ENCODE data around the gene RTBDN. TPM values are rescaled to one million over a fixed set of nuclear protein-coding genes. Genes with fewer than 3 reads are reported as not detected.

RTBDN gene
- total RNA-seq, 2 donors from 2014 or later, result not detected

- H3K27me3 Mint-ChIP-seq, result no peaks in the 10 kb centered on the region
- peak overlapping the region; percentile 91 for H3K4me3 Mint-ChIP-seq
- no peak for DNase-seq
- H3K36me3 Mint-ChIP-seq (ENCODE audit: low read depth), result no peaks in the 10 kb centered on the region
- peaks cover 21% of the 10 kb centered on the region for H3K4me1 Mint-ChIP-seq
- H3K9me3 ChIP-seq (ENCODE audit: control insufficient read depth, low read length, poor library complexity, severe bottlenecking), result no peaks in the 10 kb centered on the region
- H3K27ac Mint-ChIP-seq, result no peak overlapping the region
- ATAC-seq, result no peak
These were observed 50.5 kb downstream of the RTBDN start for GRCh38 chr19:12783849-12784393.

- H3K9me3 ChIP-seq (ENCODE audit: control insufficient read depth, low read length, poor library complexity, severe bottlenecking), result no peaks in the 10 kb centered on the region
- Mint-ChIP-seq H3K4me3 (peak overlapping the region; percentile 91), H3K36me3 (ENCODE audit: low read depth) (no peaks in the 10 kb centered on the region), H3K27me3 (no peaks in the 10 kb centered on the region), H3K27ac (no peak overlapping the region), H3K4me1 (peaks cover 22% of the 10 kb centered on the region)
- peak in 1 of 3 donors; percentile 25 for DNase-seq
- no peak for ATAC-seq
These were observed 51.0 kb downstream of the RTBDN start for GRCh38 chr19:12783291-12783848.

- H3K4me1 Mint-ChIP-seq, result peaks cover 22% of the 10 kb centered on the region
- no peak overlapping the region for H3K27ac Mint-ChIP-seq
- ATAC-seq (peak; percentile 69), DNase-seq (peak; percentile 90 to 95 (median 93))
- no peaks in the 10 kb centered on the region for H3K36me3 Mint-ChIP-seq (ENCODE audit: low read depth)
- H3K4me3 Mint-ChIP-seq, result peak overlapping the region; percentile 91
- no peaks in the 10 kb centered on the region for H3K27me3 Mint-ChIP-seq
- no peaks in the 10 kb centered on the region for H3K9me3 ChIP-seq (ENCODE audit: control insufficient read depth, low read length, poor library complexity, severe bottlenecking)
These were observed 51.7 kb downstream of the RTBDN start for GRCh38 chr19:12782424-12783290.

GRCh38 chr19:12782174-12782423 is 52.3 kb downstream of the RTBDN start:
- peak; percentile 79 for ATAC-seq
- no peaks in the 10 kb centered on the region for H3K36me3 Mint-ChIP-seq (ENCODE audit: low read depth)
- no peak overlapping the region for H3K27ac Mint-ChIP-seq
- no peak for DNase-seq
- peaks cover 24% of the 10 kb centered on the region for H3K4me1 Mint-ChIP-seq
- H3K27me3 Mint-ChIP-seq, result no peaks in the 10 kb centered on the region
- peak overlapping the region; percentile 91 for H3K4me3 Mint-ChIP-seq
- H3K9me3 ChIP-seq (ENCODE audit: control insufficient read depth, low read length, poor library complexity, severe bottlenecking), result no peaks in the 10 kb centered on the region

- H3K4me3 Mint-ChIP-seq, result peak overlapping the region; percentile 63
- DNase-seq, result no peak
- H3K27ac Mint-ChIP-seq, result peak overlapping the region; percentile 96
- H3K36me3 Mint-ChIP-seq (ENCODE audit: low read depth), result no peaks in the 10 kb centered on the region
- peaks cover 27% of the 10 kb centered on the region for H3K4me1 Mint-ChIP-seq
- ATAC-seq, result no peak
- H3K27me3 Mint-ChIP-seq, result no peaks in the 10 kb centered on the region
- H3K9me3 ChIP-seq (ENCODE audit: control insufficient read depth, low read length, poor library complexity, severe bottlenecking), result no peaks in the 10 kb centered on the region
These were observed 55.0 kb downstream of the RTBDN start for GRCh38 chr19:12779162-12779993.

- Mint-ChIP-seq H3K4me1 (peaks cover 27% of the 10 kb centered on the region), H3K4me3 (peak overlapping the region; percentile 92), H3K36me3 (ENCODE audit: low read depth) (no peaks in the 10 kb centered on the region), H3K27me3 (no peaks in the 10 kb centered on the region), H3K27ac (peak overlapping the region; percentile 96)
- H3K9me3 ChIP-seq (ENCODE audit: control insufficient read depth, low read length, poor library complexity, severe bottlenecking), result no peaks in the 10 kb centered on the region
- DNase-seq (no peak), ATAC-seq (no peak)
These were observed 55.5 kb downstream of the RTBDN start for GRCh38 chr19:12778905-12779161.

GRCh38 chr19:12778017-12778904 is 56.1 kb downstream of the RTBDN start:
- H3K9me3 ChIP-seq (ENCODE audit: control insufficient read depth, low read length, poor library complexity, severe bottlenecking), result no peaks in the 10 kb centered on the region
- Mint-ChIP-seq H3K4me3 (peak overlapping the region; percentile 92), H3K27ac (peak overlapping the region; percentile 96), H3K36me3 (ENCODE audit: low read depth) (peaks cover 2% of the 10 kb centered on the region), H3K27me3 (no peaks in the 10 kb centered on the region), H3K4me1 (peaks cover 30% of the 10 kb centered on the region)
- DNase-seq, result peak in 2 of 3 donors; percentile 47 to 51
- ATAC-seq, result no peak

- peak overlapping the region; percentile 92 for H3K4me3 Mint-ChIP-seq
- peak; percentile 72 to 81 (median 76) for DNase-seq
- ATAC-seq, result peak; percentile 12
- no peaks in the 10 kb centered on the region for H3K27me3 Mint-ChIP-seq
- no peaks in the 10 kb centered on the region for H3K9me3 ChIP-seq (ENCODE audit: control insufficient read depth, low read length, poor library complexity, severe bottlenecking)
- H3K27ac Mint-ChIP-seq, result peak overlapping the region; percentile 96
- H3K36me3 Mint-ChIP-seq (ENCODE audit: low read depth), result peaks cover 2% of the 10 kb centered on the region
- H3K4me1 Mint-ChIP-seq, result peaks cover 30% of the 10 kb centered on the region
These were observed 57.0 kb downstream of the RTBDN start for GRCh38 chr19:12777217-12778016.

Other genes starting within 250 kb of the RTBDN start
- gene ZNF490, start 223.8 kb downstream of the RTBDN start, total RNA-seq, result 1 to 10 TPM; 6.8 to 7.0 TPM
- 10 to 100 TPM; 46.2 to 47.0 TPM for gene ZNF791, start 223.7 kb downstream of the RTBDN start, total RNA-seq
- gene MAN2B1, start 167.8 kb downstream of the RTBDN start, total RNA-seq, result 100 to 1,000 TPM; 157 to 181 TPM
- gene WDR83, start 167.8 kb downstream of the RTBDN start, total RNA-seq, result 10 to 100 TPM; 10.5 to 11.1 TPM
- gene DHPS, start 152.7 kb downstream of the RTBDN start, total RNA-seq, result 100 to 1,000 TPM; 126 to 147 TPM
- not detected for gene GNG14, start 146.6 kb downstream of the RTBDN start, total RNA-seq
- 1 to 10 TPM; 2.9 to 3.5 TPM for gene FBXW9, start 137.9 kb downstream of the RTBDN start, total RNA-seq
- 10 to 100 TPM; 48.6 to 60.0 TPM for gene TNPO2, start 110.6 kb downstream of the RTBDN start, total RNA-seq
- gene TRIR, start 99.9 kb downstream of the RTBDN start, total RNA-seq, result 100 to 1,000 TPM; 176 to 185 TPM
- gene GET3, start 97.1 kb downstream of the RTBDN start, total RNA-seq, result 10 to 100 TPM; 29.8 to 32.6 TPM
- not detected for gene BEST2, start 82.8 kb downstream of the RTBDN start, total RNA-seq
- gene HOOK2, start 59.0 kb downstream of the RTBDN start, total RNA-seq, result 10 to 100 TPM; 14.9 to 19.3 TPM
- gene JUNB, start 43.1 kb downstream of the RTBDN start, total RNA-seq, result 1,000 to 10,000 TPM; 1,500 to 1,584 TPM
- 10 to 100 TPM; 92.6 to 97.0 TPM for gene PRDX2, start 32.8 kb downstream of the RTBDN start, total RNA-seq
- 1 to 10 TPM in 1 of 2 donors, under 1 TPM in 1; 0.85 to 3.0 TPM for gene THSD8, start 32.5 kb downstream of the RTBDN start, total RNA-seq
- gene RNASEH2A, start 28.0 kb downstream of the RTBDN start, total RNA-seq, result 1 to 10 TPM; 3.1 to 5.7 TPM
- 1 to 10 TPM; 1.5 to 4.1 TPM for gene MAST1, start 3.9 kb upstream of the RTBDN start, total RNA-seq
- gene DNASE2, start 46.9 kb upstream of the RTBDN start, total RNA-seq, result 10 to 100 TPM; 17.8 to 19.8 TPM
- not detected for gene KLF1, start 52.6 kb upstream of the RTBDN start, total RNA-seq
- gene GCDH, start 56.6 kb upstream of the RTBDN start, total RNA-seq, result 10 to 100 TPM; 34.0 to 36.2 TPM
- under 1 TPM; 0.52 to 0.86 TPM for gene SYCE2, start 84.7 kb upstream of the RTBDN start, total RNA-seq
- 10 to 100 TPM; 23.2 to 28.3 TPM for gene FARSA, start 99.1 kb upstream of the RTBDN start, total RNA-seq
- 100 to 1,000 TPM; 418 to 472 TPM for gene CALR, start 104.0 kb upstream of the RTBDN start, total RNA-seq
- gene RAD23A, start 111.3 kb upstream of the RTBDN start, total RNA-seq, result 10 to 100 TPM; 74.1 to 82.1 TPM
- gene GADD45GIP1, start 122.6 kb upstream of the RTBDN start, total RNA-seq, result 1 to 10 TPM; 6.9 to 8.3 TPM
- not detected for gene DAND5, start 135.0 kb upstream of the RTBDN start, total RNA-seq
- under 1 TPM; 0.75 to 0.86 TPM for gene NFIX, start 160.9 kb upstream of the RTBDN start, total RNA-seq

Data from T-helper 17 cell (primary cell).